ENCODE data around the gene NLRP1.

The NLRP1 gene

GRCh38 chr17:5584383-5585286 is at the start of gene NLRP1:
Gene NLRP1 (minus strand): TSS chr17:5584509. CDS start chr17:5583957, 552 bp downstream.
- peak; percentile 94 for DNase-seq

- DNase-seq = no peak
These were observed 47.8 kb upstream of the NLRP1 start for GRCh38 chr17:5631958-5632590.

GRCh38 chr17:5630434-5630833 is 46.1 kb upstream of the NLRP1 start:
- DNase-seq = no peak

- no peak for DNase-seq
These were observed 44.8 kb upstream of the NLRP1 start for GRCh38 chr17:5629128-5629527.

- DNase-seq = no peak
These were observed 44.0 kb upstream of the NLRP1 start for GRCh38 chr17:5628262-5628661.

- no peak for DNase-seq
These were observed 39.9 kb upstream of the NLRP1 start for GRCh38 chr17:5624211-5624610.

GRCh38 chr17:5621729-5622128 is 37.4 kb upstream of the NLRP1 start:
- no peak for DNase-seq

- DNase-seq = no peak
These were observed 36.7 kb upstream of the NLRP1 start for GRCh38 chr17:5621026-5621425.

GRCh38 chr17:5619088-5619740 is 34.9 kb upstream of the NLRP1 start:
- no peak for DNase-seq

- DNase-seq = no peak
These were observed 34.2 kb upstream of the NLRP1 start for GRCh38 chr17:5618476-5618875.

GRCh38 chr17:5615476-5615875 is 31.2 kb upstream of the NLRP1 start:
- no peak for DNase-seq

- DNase-seq = no peak
These were observed 26.6 kb upstream of the NLRP1 start for GRCh38 chr17:5610956-5611355.

GRCh38 chr17:5608399-5609112 is 24.2 kb upstream of the NLRP1 start:
- no peak for DNase-seq

GRCh38 chr17:5607946-5608345 is 23.6 kb upstream of the NLRP1 start:
- DNase-seq = no peak

- DNase-seq = no peak
These were observed 21.1 kb upstream of the NLRP1 start for GRCh38 chr17:5605452-5605851.

- no peak for DNase-seq
These were observed 15.7 kb upstream of the NLRP1 start for GRCh38 chr17:5600041-5600440.

- DNase-seq = no peak
These were observed 14.1 kb upstream of the NLRP1 start for GRCh38 chr17:5598457-5598856.

- DNase-seq = no peak
These were observed 12.1 kb upstream of the NLRP1 start for GRCh38 chr17:5596421-5596820.

GRCh38 chr17:5595831-5596230 is 11.5 kb upstream of the NLRP1 start:
- DNase-seq = no peak

GRCh38 chr17:5592382-5592781 is 8.1 kb upstream of the NLRP1 start:
- no peak for DNase-seq

- no peak for DNase-seq
These were observed 7.7 kb upstream of the NLRP1 start for GRCh38 chr17:5591966-5592365.

GRCh38 chr17:5588584-5588983 is 4.3 kb upstream of the NLRP1 start:
- no peak for DNase-seq

- DNase-seq = peak; percentile 45
These were observed 3.2 kb upstream of the NLRP1 start for GRCh38 chr17:5587438-5588032.

Measured in activated CD8-positive, alpha-beta memory T cell treated with anti-CD3 and anti-CD28 coated beads, Interleukin-2, amount 50 U/mL, for 4 hours (primary cell).